WTC11 (cell line): Measurements from ENCODE around the gene KRTAP5-7. TPM values are rescaled to one million over a fixed set of nuclear protein-coding genes. Genes with fewer than 3 reads are reported as not detected.

Experiments
- ATAC-seq: fragments of 200-7000 bp; cut with Tn5 transposase; 2 replicates; pipeline ENCODE4 v1.10.0; 2021; ENCODE audit warnings: mild to moderate bottlenecking, moderate library complexity
- CTCF ChIA-PET: fragments of 300-600 bp; sonication (Branson Sonifier 250); formaldehyde crosslinking; loops from one replicate; lab custom pipeline; 2021; ENCODE audit warnings: antibody characterized with exemption; lab: Charles Lee
- POLR2A ChIA-PET: fragments of 350-600 bp; sonication (Branson Sonifier 250); formaldehyde crosslinking; loops from one replicate; lab custom pipeline; 2021; ENCODE audit warnings: antibody characterized with exemption; lab: Charles Lee
- DNase-seq: peaks from one replicate; pipeline ENCODE4 v3.0.0; 2021; ENCODE audit warnings: low spot score
- H3K27ac Mint-ChIP-seq: 2 replicates; pipeline ENCODE4 v1.8.0; 2021; ENCODE audit warnings: mixed read lengths
- H3K27me3 Mint-ChIP-seq: 2 replicates; pipeline ENCODE4 v1.8.0; 2021; ENCODE audit warnings: low read depth, mild to moderate bottlenecking, moderate library complexity, mixed read lengths
- H3K36me3 Mint-ChIP-seq: 2 replicates; pipeline ENCODE4 v1.8.0; 2021; ENCODE audit warnings: mixed read lengths
- H3K4me1 Mint-ChIP-seq: 2 replicates; pipeline ENCODE4 v1.8.0; 2022; ENCODE audit warnings: mixed read lengths
- H3K4me3 Mint-ChIP-seq: 2 replicates; pipeline ENCODE4 v1.8.0; 2021; ENCODE audit warnings: mild to moderate bottlenecking, moderate library complexity, mixed read lengths
- H3K9me3 Mint-ChIP-seq: 2 replicates; pipeline ENCODE4 v1.8.0; 2021; ENCODE audit warnings: mixed read lengths
- CBFB ChIP-seq: sonication (generic); formaldehyde crosslinking; IDR thresholded peaks from 2 replicates; pipeline ENCODE4 v1.8.1; 2022; ENCODE audit warnings: mild to moderate bottlenecking, low read depth, missing genetic modification reagents
- ELF4 ChIP-seq: sonication (generic); formaldehyde crosslinking; IDR thresholded peaks from 2 replicates; pipeline ENCODE4 v1.8.1; 2022; ENCODE audit warnings: low read depth, mild to moderate bottlenecking, moderate library complexity, missing genetic modification reagents
- EMX1 ChIP-seq: fragments of 250-450 bp; sonication (Bioruptor Pico); IDR thresholded peaks from 2 replicates; pipeline ENCODE4 v1.8.0; 2021; ENCODE audit warnings: mild to moderate bottlenecking
- FOXJ3 ChIP-seq: sonication (generic); formaldehyde crosslinking; IDR thresholded peaks from 2 replicates; pipeline ENCODE4 v1.9.0; 2021; ENCODE audit warnings: missing genetic modification reagents, mild to moderate bottlenecking, borderline replicate concordance
- GABPB1 ChIP-seq: sonication (generic); formaldehyde crosslinking; IDR thresholded peaks from 2 replicates; pipeline ENCODE4 v1.8.1; 2023; ENCODE audit warnings: mild to moderate bottlenecking, missing genetic modification reagents
- HMGA2 ChIP-seq: fragments of 250-450 bp; sonication (Bioruptor Pico); IDR thresholded peaks from 2 replicates; pipeline ENCODE4 v1.4.0; 2021; ENCODE audit warnings: mild to moderate bottlenecking, moderate library complexity
- KAT7 ChIP-seq: sonication (generic); formaldehyde crosslinking; IDR thresholded peaks from 2 replicates; pipeline ENCODE4 v1.8.1; 2023; ENCODE audit warnings: missing genetic modification reagents, mild to moderate bottlenecking, borderline replicate concordance
- MYBL2 ChIP-seq: sonication (generic); formaldehyde crosslinking; IDR thresholded peaks from 2 replicates; pipeline ENCODE4 v1.8.1; 2023; ENCODE audit warnings: mild to moderate bottlenecking, moderate library complexity, missing genetic modification reagents
- NFYB ChIP-seq: sonication (generic); formaldehyde crosslinking; conservative IDR thresholded peaks from 2 replicates; pipeline ENCODE4 v1.8.0; 2022; ENCODE audit warnings: low read depth, missing genetic modification reagents
- NR1H2 ChIP-seq: sonication (generic); formaldehyde crosslinking; IDR thresholded peaks from 2 replicates; pipeline ENCODE4 v1.9.0; 2021; ENCODE audit warnings: mild to moderate bottlenecking, moderate library complexity, missing genetic modification reagents
- NR2C2 ChIP-seq: sonication (generic); formaldehyde crosslinking; IDR thresholded peaks from 2 replicates; pipeline ENCODE4 v1.8.0; 2022; ENCODE audit warnings: mild to moderate bottlenecking, missing genetic modification reagents
- NR3C1 ChIP-seq: sonication (generic); formaldehyde crosslinking; conservative IDR thresholded peaks from 2 replicates; pipeline ENCODE4 v1.8.1; 2023; ENCODE audit warnings: low read depth, mild to moderate bottlenecking, missing genetic modification reagents
- OVOL2 ChIP-seq: fragments of 250-450 bp; sonication (Bioruptor Pico); IDR thresholded peaks from 2 replicates; pipeline ENCODE4 v1.9.0; 2021; ENCODE audit warnings: mild to moderate bottlenecking, borderline replicate concordance
- RORB ChIP-seq: fragments of 250-450 bp; sonication (Bioruptor Pico); IDR thresholded peaks from 2 replicates; pipeline ENCODE4 v1.9.0; 2021; ENCODE audit warnings: mild to moderate bottlenecking
- SOX15 ChIP-seq: fragments of 250-450 bp; sonication (Bioruptor Pico); IDR thresholded peaks from 2 replicates; pipeline ENCODE4 v1.9.0; 2021; ENCODE audit warnings: mild to moderate bottlenecking
- SP1 ChIP-seq: sonication (generic); formaldehyde crosslinking; conservative IDR thresholded peaks from 2 replicates; pipeline ENCODE4 v1.8.1; 2022; ENCODE audit warnings: missing genetic modification reagents
- TEAD1 ChIP-seq: sonication (generic); formaldehyde crosslinking; IDR thresholded peaks from 2 replicates; pipeline ENCODE4 v1.8.0; 2022; ENCODE audit warnings: mild to moderate bottlenecking, missing genetic modification reagents
- ZNF121 ChIP-seq: sonication (generic); formaldehyde crosslinking; IDR thresholded peaks from 2 replicates; pipeline ENCODE4 v1.8.0; 2023; ENCODE audit warnings: missing genetic modification reagents
- ZNF416 ChIP-seq: fragments of 250-450 bp; sonication (Bioruptor Pico); IDR thresholded peaks from 2 replicates; pipeline ENCODE4 v1.9.0; 2021; ENCODE audit warnings: mild to moderate bottlenecking, inconsistent platforms
- ZNF423 ChIP-seq: fragments of 250-450 bp; sonication (Bioruptor Pico); IDR thresholded peaks from 2 replicates; pipeline ENCODE4 v2.1.2; 2022; ENCODE audit warnings: mild to moderate bottlenecking, moderate library complexity
- total RNA-seq: library from RNA; stranded (reverse); gene quantifications from 3 replicates; pipeline ENCODE4 v1.2.3, GENCODE V29; 2021
- TF ChIP-seq, protein P1 (sequence below): sonication (generic); formaldehyde crosslinking; IDR thresholded peaks from 2 replicates; pipeline ENCODE4 v1.8.1; 2023; ENCODE audit warnings: mild to moderate bottlenecking, missing genetic modification reagents
- TF ChIP-seq, protein P2 (sequence below): fragments of 250-450 bp; sonication (Bioruptor Pico); IDR thresholded peaks from 2 replicates; pipeline ENCODE4 v1.9.0; 2021; ENCODE audit warnings: mild to moderate bottlenecking
- TF ChIP-seq, protein P3 (sequence below): fragments of 250-450 bp; sonication (Bioruptor Pico); IDR thresholded peaks from 2 replicates; pipeline ENCODE4 v1.8.0; 2021; ENCODE audit warnings: mild to moderate bottlenecking
- TF ChIP-seq, protein P4 (sequence below): fragments of 200-600 bp; IDR thresholded peaks from 2 replicates; pipeline ENCODE4 v1.8.0; 2022; ENCODE audit warnings: antibody characterized with exemption
- TF ChIP-seq, protein P5 (sequence below): sonication (generic); formaldehyde crosslinking; IDR thresholded peaks from 2 replicates; pipeline ENCODE4 v1.8.1; 2023; ENCODE audit warnings: mild to moderate bottlenecking, missing genetic modification reagents
- TF ChIP-seq, protein P6 (sequence below): fragments of 250-450 bp; sonication (Bioruptor Pico); IDR thresholded peaks from 2 replicates; pipeline ENCODE4 v1.9.0; 2021; ENCODE audit warnings: mild to moderate bottlenecking, borderline replicate concordance

KRTAP5-7 gene
- total RNA-seq, 1 experiment from 2014 or later, result 0.11 TPM

DNA sequence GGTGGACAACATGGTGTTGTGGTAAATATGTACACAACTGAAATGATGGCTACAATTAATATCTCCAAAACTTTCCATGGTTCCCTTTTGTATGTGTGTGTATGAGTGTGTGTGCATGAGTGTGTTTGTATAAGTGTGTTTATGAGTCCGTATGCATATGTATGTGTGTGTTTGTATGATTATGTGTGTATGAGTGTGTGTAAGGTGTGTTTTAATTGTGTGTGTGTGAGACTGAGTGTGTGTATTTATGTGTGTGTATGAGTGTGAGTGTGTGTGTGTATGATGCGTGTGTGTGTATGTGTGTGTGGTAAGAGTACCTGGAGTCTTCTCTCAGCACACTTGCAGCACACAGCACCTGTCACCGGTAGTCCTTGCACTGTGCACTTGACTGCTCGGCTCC is 29.0 kb downstream of the KRTAP5-7 start:
- Mint-ChIP-seq H3K9me3 (peaks cover 49% of the 10 kb centered on the region), H3K4me1 (peaks cover 7% of the 10 kb centered on the region), H3K36me3 (peaks cover 19% of the 10 kb centered on the region), H3K4me3 (no peak overlapping the region), H3K27ac (no peak overlapping the region), H3K27me3 (peaks cover 19% of the 10 kb centered on the region)
- ATAC-seq, result no peak
- DNase-seq, result no peak
- no peak for TF ChIP-seq NFYB (CRISPR knock-in tag)
- TF ChIP-seq, protein P1, sequence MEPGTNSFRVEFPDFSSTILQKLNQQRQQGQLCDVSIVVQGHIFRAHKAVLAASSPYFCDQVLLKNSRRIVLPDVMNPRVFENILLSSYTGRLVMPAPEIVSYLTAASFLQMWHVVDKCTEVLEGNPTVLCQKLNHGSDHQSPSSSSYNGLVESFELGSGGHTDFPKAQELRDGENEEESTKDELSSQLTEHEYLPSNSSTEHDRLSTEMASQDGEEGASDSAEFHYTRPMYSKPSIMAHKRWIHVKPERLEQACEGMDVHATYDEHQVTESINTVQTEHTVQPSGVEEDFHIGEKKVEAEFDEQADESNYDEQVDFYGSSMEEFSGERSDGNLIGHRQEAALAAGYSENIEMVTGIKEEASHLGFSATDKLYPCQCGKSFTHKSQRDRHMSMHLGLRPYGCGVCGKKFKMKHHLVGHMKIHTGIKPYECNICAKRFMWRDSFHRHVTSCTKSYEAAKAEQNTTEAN (CRISPR knock-in tag), result no peak
- TF ChIP-seq HMGA2 (CRISPR knock-in tag), result no peak
- no peak for TF ChIP-seq SP1 (CRISPR knock-in tag)
- TF ChIP-seq, protein P2, sequence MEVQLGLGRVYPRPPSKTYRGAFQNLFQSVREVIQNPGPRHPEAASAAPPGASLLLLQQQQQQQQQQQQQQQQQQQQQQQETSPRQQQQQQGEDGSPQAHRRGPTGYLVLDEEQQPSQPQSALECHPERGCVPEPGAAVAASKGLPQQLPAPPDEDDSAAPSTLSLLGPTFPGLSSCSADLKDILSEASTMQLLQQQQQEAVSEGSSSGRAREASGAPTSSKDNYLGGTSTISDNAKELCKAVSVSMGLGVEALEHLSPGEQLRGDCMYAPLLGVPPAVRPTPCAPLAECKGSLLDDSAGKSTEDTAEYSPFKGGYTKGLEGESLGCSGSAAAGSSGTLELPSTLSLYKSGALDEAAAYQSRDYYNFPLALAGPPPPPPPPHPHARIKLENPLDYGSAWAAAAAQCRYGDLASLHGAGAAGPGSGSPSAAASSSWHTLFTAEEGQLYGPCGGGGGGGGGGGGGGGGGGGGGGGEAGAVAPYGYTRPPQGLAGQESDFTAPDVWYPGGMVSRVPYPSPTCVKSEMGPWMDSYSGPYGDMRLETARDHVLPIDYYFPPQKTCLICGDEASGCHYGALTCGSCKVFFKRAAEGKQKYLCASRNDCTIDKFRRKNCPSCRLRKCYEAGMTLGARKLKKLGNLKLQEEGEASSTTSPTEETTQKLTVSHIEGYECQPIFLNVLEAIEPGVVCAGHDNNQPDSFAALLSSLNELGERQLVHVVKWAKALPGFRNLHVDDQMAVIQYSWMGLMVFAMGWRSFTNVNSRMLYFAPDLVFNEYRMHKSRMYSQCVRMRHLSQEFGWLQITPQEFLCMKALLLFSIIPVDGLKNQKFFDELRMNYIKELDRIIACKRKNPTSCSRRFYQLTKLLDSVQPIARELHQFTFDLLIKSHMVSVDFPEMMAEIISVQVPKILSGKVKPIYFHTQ (CRISPR knock-in tag), result no peak
- TF ChIP-seq RORB (CRISPR knock-in tag), result no peak
- no peak for TF ChIP-seq KAT7 (CRISPR knock-in tag)
- no peak for TF ChIP-seq ZNF416 (CRISPR knock-in tag)
- TF ChIP-seq ELF4, result no peak
- TF ChIP-seq NR1H2 (CRISPR knock-in tag), result no peak
- no peak for TF ChIP-seq NR2C2 (CRISPR knock-in tag)
- no peak for TF ChIP-seq FOXJ3
- no peak for TF ChIP-seq GABPB1
- POLR2A ChIA-PET, result no interaction called here
- CTCF ChIA-PET, result no interaction called here

DNA sequence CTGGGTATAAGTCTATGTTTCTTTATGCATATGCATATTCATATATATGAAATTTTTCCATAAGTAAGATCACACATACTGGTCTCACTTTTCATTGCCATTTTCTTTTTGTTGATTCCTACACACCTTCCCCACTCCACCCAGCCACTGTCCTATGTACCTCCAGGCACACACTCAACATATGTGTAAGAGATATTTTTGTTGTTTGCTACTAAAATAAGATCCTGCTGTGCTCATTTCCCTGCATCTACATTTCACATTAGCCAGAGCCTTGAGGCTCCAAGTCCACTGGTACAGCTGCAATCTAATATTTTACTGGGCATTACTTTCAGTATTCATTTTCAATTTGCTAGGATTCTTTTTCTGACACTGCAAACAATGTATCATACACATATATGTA is 30.2 kb downstream of the KRTAP5-7 start:
- Mint-ChIP-seq H3K9me3 (peaks cover 56% of the 10 kb centered on the region), H3K4me3 (no peak overlapping the region), H3K27me3 (peaks cover 19% of the 10 kb centered on the region), H3K27ac (no peak overlapping the region), H3K4me1 (no peaks in the 10 kb centered on the region), H3K36me3 (peaks cover 19% of the 10 kb centered on the region)
- CTCF ChIA-PET, result no interaction called here
- ATAC-seq, result no peak
- POLR2A ChIA-PET, result no interaction called here
- no peak for DNase-seq
- TF ChIP-seq, protein P3, sequence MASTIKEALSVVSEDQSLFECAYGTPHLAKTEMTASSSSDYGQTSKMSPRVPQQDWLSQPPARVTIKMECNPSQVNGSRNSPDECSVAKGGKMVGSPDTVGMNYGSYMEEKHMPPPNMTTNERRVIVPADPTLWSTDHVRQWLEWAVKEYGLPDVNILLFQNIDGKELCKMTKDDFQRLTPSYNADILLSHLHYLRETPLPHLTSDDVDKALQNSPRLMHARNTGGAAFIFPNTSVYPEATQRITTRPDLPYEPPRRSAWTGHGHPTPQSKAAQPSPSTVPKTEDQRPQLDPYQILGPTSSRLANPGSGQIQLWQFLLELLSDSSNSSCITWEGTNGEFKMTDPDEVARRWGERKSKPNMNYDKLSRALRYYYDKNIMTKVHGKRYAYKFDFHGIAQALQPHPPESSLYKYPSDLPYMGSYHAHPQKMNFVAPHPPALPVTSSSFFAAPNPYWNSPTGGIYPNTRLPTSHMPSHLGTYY (CRISPR knock-in tag), result no peak
- TF ChIP-seq TEAD1 (CRISPR knock-in tag), result no peak
- TF ChIP-seq EMX1 (CRISPR knock-in tag), result no peak
- TF ChIP-seq HMGA2 (CRISPR knock-in tag), result no peak
- TF ChIP-seq ZNF423 (CRISPR knock-in tag), result no peak
- TF ChIP-seq MYBL2, result no peak
- TF ChIP-seq CBFB (CRISPR knock-in tag), result no peak
- no peak for TF ChIP-seq SOX15 (CRISPR knock-in tag)
- TF ChIP-seq, protein P4, sequence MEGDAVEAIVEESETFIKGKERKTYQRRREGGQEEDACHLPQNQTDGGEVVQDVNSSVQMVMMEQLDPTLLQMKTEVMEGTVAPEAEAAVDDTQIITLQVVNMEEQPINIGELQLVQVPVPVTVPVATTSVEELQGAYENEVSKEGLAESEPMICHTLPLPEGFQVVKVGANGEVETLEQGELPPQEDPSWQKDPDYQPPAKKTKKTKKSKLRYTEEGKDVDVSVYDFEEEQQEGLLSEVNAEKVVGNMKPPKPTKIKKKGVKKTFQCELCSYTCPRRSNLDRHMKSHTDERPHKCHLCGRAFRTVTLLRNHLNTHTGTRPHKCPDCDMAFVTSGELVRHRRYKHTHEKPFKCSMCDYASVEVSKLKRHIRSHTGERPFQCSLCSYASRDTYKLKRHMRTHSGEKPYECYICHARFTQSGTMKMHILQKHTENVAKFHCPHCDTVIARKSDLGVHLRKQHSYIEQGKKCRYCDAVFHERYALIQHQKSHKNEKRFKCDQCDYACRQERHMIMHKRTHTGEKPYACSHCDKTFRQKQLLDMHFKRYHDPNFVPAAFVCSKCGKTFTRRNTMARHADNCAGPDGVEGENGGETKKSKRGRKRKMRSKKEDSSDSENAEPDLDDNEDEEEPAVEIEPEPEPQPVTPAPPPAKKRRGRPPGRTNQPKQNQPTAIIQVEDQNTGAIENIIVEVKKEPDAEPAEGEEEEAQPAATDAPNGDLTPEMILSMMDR, result no peak
- TF ChIP-seq OVOL2 (CRISPR knock-in tag), result no peak
- TF ChIP-seq, protein P5, sequence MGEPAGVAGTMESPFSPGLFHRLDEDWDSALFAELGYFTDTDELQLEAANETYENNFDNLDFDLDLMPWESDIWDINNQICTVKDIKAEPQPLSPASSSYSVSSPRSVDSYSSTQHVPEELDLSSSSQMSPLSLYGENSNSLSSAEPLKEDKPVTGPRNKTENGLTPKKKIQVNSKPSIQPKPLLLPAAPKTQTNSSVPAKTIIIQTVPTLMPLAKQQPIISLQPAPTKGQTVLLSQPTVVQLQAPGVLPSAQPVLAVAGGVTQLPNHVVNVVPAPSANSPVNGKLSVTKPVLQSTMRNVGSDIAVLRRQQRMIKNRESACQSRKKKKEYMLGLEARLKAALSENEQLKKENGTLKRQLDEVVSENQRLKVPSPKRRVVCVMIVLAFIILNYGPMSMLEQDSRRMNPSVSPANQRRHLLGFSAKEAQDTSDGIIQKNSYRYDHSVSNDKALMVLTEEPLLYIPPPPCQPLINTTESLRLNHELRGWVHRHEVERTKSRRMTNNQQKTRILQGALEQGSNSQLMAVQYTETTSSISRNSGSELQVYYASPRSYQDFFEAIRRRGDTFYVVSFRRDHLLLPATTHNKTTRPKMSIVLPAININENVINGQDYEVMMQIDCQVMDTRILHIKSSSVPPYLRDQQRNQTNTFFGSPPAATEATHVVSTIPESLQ (CRISPR knock-in tag), result no peak
- no peak for TF ChIP-seq NR3C1 (CRISPR knock-in tag)
- TF ChIP-seq, protein P6, sequence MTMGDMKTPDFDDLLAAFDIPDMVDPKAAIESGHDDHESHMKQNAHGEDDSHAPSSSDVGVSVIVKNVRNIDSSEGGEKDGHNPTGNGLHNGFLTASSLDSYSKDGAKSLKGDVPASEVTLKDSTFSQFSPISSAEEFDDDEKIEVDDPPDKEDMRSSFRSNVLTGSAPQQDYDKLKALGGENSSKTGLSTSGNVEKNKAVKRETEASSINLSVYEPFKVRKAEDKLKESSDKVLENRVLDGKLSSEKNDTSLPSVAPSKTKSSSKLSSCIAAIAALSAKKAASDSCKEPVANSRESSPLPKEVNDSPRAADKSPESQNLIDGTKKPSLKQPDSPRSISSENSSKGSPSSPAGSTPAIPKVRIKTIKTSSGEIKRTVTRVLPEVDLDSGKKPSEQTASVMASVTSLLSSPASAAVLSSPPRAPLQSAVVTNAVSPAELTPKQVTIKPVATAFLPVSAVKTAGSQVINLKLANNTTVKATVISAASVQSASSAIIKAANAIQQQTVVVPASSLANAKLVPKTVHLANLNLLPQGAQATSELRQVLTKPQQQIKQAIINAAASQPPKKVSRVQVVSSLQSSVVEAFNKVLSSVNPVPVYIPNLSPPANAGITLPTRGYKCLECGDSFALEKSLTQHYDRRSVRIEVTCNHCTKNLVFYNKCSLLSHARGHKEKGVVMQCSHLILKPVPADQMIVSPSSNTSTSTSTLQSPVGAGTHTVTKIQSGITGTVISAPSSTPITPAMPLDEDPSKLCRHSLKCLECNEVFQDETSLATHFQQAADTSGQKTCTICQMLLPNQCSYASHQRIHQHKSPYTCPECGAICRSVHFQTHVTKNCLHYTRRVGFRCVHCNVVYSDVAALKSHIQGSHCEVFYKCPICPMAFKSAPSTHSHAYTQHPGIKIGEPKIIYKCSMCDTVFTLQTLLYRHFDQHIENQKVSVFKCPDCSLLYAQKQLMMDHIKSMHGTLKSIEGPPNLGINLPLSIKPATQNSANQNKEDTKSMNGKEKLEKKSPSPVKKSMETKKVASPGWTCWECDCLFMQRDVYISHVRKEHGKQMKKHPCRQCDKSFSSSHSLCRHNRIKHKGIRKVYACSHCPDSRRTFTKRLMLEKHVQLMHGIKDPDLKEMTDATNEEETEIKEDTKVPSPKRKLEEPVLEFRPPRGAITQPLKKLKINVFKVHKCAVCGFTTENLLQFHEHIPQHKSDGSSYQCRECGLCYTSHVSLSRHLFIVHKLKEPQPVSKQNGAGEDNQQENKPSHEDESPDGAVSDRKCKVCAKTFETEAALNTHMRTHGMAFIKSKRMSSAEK, result no peak
- TF ChIP-seq ZNF121, result no peak
